Measurements from ENCODE around the gene TRIO.

- TF ChIP-seq, protein P1, sequence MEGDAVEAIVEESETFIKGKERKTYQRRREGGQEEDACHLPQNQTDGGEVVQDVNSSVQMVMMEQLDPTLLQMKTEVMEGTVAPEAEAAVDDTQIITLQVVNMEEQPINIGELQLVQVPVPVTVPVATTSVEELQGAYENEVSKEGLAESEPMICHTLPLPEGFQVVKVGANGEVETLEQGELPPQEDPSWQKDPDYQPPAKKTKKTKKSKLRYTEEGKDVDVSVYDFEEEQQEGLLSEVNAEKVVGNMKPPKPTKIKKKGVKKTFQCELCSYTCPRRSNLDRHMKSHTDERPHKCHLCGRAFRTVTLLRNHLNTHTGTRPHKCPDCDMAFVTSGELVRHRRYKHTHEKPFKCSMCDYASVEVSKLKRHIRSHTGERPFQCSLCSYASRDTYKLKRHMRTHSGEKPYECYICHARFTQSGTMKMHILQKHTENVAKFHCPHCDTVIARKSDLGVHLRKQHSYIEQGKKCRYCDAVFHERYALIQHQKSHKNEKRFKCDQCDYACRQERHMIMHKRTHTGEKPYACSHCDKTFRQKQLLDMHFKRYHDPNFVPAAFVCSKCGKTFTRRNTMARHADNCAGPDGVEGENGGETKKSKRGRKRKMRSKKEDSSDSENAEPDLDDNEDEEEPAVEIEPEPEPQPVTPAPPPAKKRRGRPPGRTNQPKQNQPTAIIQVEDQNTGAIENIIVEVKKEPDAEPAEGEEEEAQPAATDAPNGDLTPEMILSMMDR (IDR thresholded peaks at IDR 0.05; ENCODE audit: low read depth, low read length, poor library complexity, severe bottlenecking): no peak
- no peak for TF ChIP-seq EZH2phosphoT487 (IDR thresholded peaks at IDR 0.05; ENCODE audit: borderline replicate concordance, low read length)
These were observed 88.0 kb downstream of the TRIO start for GRCh38 chr5:14231156-14231555.
